ENCODE data around the gene PHF19. TPM values are rescaled to one million over a fixed set of nuclear protein-coding genes. Genes with fewer than 3 reads are reported as not detected.

The PHF19 gene
- total RNA-seq, 1 experiment from 2014 or later, result 39.0 TPM

DNA sequence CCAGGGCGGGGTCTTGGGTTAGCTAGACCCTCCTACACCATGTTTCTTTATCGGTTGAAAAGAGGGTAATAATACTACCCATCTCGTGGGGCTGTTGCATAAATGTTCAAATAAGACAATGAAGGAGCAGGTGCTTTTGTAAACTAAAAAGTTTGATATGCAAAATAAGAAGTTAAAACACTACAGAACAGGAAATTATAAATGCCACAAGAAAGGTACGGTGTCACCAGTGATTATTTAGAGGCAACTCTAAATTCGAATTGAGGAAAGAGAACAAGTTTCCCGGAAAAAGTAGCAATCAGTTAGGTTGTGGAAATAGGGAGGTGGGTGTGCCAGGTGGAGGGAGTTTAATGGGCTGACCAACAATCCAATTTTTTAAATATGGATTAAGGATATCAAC is 2.5 kb upstream of the PHF19 start:
- H3K27me3 Mint-ChIP-seq (ENCODE audit: low read depth), result peaks cover 12% of the 10 kb centered on the region
- no peak for TF ChIP-seq TP53 (CRISPR knock-in tag; IDR thresholded peaks at IDR 0.05)
- TF ChIP-seq ZNF416 (CRISPR knock-in tag; IDR thresholded peaks at IDR 0.05), result no peak
- no peak for TF ChIP-seq NFE2L1 (CRISPR knock-in tag; IDR thresholded peaks at IDR 0.05)
- TF ChIP-seq CREM (CRISPR knock-in tag; IDR thresholded peaks at IDR 0.05), result no peak
- TF ChIP-seq FOXP1 (CRISPR knock-in tag; IDR thresholded peaks at IDR 0.05; ENCODE audit: borderline replicate concordance), result no peak
- TF ChIP-seq, protein P1, sequence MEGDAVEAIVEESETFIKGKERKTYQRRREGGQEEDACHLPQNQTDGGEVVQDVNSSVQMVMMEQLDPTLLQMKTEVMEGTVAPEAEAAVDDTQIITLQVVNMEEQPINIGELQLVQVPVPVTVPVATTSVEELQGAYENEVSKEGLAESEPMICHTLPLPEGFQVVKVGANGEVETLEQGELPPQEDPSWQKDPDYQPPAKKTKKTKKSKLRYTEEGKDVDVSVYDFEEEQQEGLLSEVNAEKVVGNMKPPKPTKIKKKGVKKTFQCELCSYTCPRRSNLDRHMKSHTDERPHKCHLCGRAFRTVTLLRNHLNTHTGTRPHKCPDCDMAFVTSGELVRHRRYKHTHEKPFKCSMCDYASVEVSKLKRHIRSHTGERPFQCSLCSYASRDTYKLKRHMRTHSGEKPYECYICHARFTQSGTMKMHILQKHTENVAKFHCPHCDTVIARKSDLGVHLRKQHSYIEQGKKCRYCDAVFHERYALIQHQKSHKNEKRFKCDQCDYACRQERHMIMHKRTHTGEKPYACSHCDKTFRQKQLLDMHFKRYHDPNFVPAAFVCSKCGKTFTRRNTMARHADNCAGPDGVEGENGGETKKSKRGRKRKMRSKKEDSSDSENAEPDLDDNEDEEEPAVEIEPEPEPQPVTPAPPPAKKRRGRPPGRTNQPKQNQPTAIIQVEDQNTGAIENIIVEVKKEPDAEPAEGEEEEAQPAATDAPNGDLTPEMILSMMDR (IDR thresholded peaks at IDR 0.05), result no peak
- TF ChIP-seq TCF7 (CRISPR knock-in tag; IDR thresholded peaks at IDR 0.05; ENCODE audit: low read depth), result no peak
- no peak for TF ChIP-seq NFYB (CRISPR knock-in tag; conservative IDR thresholded peaks at IDR 0.05; ENCODE audit: low read depth)
- TF ChIP-seq, protein P2, sequence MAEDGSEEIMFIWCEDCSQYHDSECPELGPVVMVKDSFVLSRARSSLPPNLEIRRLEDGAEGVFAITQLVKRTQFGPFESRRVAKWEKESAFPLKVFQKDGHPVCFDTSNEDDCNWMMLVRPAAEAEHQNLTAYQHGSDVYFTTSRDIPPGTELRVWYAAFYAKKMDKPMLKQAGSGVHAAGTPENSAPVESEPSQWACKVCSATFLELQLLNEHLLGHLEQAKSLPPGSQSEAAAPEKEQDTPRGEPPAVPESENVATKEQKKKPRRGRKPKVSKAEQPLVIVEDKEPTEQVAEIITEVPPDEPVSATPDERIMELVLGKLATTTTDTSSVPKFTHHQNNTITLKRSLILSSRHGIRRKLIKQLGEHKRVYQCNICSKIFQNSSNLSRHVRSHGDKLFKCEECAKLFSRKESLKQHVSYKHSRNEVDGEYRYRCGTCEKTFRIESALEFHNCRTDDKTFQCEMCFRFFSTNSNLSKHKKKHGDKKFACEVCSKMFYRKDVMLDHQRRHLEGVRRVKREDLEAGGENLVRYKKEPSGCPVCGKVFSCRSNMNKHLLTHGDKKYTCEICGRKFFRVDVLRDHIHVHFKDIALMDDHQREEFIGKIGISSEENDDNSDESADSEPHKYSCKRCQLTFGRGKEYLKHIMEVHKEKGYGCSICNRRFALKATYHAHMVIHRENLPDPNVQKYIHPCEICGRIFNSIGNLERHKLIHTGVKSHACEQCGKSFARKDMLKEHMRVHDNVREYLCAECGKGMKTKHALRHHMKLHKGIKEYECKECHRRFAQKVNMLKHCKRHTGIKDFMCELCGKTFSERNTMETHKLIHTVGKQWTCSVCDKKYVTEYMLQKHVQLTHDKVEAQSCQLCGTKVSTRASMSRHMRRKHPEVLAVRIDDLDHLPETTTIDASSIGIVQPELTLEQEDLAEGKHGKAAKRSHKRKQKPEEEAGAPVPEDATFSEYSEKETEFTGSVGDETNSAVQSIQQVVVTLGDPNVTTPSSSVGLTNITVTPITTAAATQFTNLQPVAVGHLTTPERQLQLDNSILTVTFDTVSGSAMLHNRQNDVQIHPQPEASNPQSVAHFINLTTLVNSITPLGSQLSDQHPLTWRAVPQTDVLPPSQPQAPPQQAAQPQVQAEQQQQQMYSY (CRISPR knock-in tag; IDR thresholded peaks at IDR 0.05), result no peak
- no peak for TF ChIP-seq GABPB1 (CRISPR knock-in tag; IDR thresholded peaks at IDR 0.05)
- TF ChIP-seq, protein P3, sequence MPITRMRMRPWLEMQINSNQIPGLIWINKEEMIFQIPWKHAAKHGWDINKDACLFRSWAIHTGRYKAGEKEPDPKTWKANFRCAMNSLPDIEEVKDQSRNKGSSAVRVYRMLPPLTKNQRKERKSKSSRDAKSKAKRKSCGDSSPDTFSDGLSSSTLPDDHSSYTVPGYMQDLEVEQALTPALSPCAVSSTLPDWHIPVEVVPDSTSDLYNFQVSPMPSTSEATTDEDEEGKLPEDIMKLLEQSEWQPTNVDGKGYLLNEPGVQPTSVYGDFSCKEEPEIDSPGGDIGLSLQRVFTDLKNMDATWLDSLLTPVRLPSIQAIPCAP (CRISPR knock-in tag; IDR thresholded peaks at IDR 0.05), result no peak
- TF ChIP-seq, protein P4, sequence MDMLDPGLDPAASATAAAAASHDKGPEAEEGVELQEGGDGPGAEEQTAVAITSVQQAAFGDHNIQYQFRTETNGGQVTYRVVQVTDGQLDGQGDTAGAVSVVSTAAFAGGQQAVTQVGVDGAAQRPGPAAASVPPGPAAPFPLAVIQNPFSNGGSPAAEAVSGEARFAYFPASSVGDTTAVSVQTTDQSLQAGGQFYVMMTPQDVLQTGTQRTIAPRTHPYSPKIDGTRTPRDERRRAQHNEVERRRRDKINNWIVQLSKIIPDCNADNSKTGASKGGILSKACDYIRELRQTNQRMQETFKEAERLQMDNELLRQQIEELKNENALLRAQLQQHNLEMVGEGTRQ (CRISPR knock-in tag; IDR thresholded peaks at IDR 0.05), result no peak
- TF ChIP-seq, protein P5, sequence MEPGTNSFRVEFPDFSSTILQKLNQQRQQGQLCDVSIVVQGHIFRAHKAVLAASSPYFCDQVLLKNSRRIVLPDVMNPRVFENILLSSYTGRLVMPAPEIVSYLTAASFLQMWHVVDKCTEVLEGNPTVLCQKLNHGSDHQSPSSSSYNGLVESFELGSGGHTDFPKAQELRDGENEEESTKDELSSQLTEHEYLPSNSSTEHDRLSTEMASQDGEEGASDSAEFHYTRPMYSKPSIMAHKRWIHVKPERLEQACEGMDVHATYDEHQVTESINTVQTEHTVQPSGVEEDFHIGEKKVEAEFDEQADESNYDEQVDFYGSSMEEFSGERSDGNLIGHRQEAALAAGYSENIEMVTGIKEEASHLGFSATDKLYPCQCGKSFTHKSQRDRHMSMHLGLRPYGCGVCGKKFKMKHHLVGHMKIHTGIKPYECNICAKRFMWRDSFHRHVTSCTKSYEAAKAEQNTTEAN (CRISPR knock-in tag; IDR thresholded peaks at IDR 0.05), result no peak
- TF ChIP-seq ELF4 (CRISPR knock-in tag; IDR thresholded peaks at IDR 0.05; ENCODE audit: low read depth), result no peak
- TF ChIP-seq, protein P6, sequence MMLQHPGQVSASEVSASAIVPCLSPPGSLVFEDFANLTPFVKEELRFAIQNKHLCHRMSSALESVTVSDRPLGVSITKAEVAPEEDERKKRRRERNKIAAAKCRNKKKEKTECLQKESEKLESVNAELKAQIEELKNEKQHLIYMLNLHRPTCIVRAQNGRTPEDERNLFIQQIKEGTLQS (CRISPR knock-in tag; conservative IDR thresholded peaks at IDR 0.05), result no peak
- no peak for TF ChIP-seq HMGA2 (CRISPR knock-in tag; IDR thresholded peaks at IDR 0.05)
- H3K27ac Mint-ChIP-seq, result no peak overlapping the region
- no peaks in the 10 kb centered on the region for H3K9me3 Mint-ChIP-seq
- no peaks in the 10 kb centered on the region for H3K36me3 Mint-ChIP-seq
- ChIA-PET CTCF (interaction anchor here (1.0 kb wide), 1 partner anchor 11 kb away, joined by 3 read pairs; no protein-coding TSS in a partner anchor), POLR2A (no interaction called here)
- H3K4me3 Mint-ChIP-seq, result no peak overlapping the region
- ATAC-seq (no peak), DNase-seq (ENCODE audit: low spot score) (no peak)
- H3K4me1 Mint-ChIP-seq, result peaks cover 35% of the 10 kb centered on the region
